GM12878 (cell line): Measurements from ENCODE around the gene OSGEP. TPM values are rescaled to one million over a fixed set of nuclear protein-coding genes. Genes with fewer than 3 reads are reported as not detected.

Experiments
- ATAC-seq: fragments of 200-7000 bp; cut with Tn5 transposase; 3 replicates; pipeline ENCODE4 v1.9.1; 2020; ENCODE audit warnings: mild to moderate bottlenecking, moderate library complexity
- BruUV-seq: library from RNA; stranded (reverse); fragments of 400-500 nt; replicated peaks from 2 replicates; lab custom pipeline; 2021; lab: Mats Ljungman, UMichigan
- CTCF ChIA-PET: fragments of 300-600 bp; sonication (Branson Sonifier 250); formaldehyde crosslinking; extraction: SDS; loops from one replicate; lab custom pipeline; 2021; ENCODE audit warnings: inconsistent platforms; lab: Yijun Ruan, JAX
- POLR2A ChIA-PET: fragments of 350-600 bp; formaldehyde crosslinking; extraction: SDS; loops from one replicate; lab custom pipeline; 2021; ENCODE audit warnings: inconsistent platforms; lab: Charles Lee
- RAD21 ChIA-PET: fragments of 300-600 bp; sonication (Branson Sonifier 250); formaldehyde crosslinking; loops from one replicate; lab custom pipeline; 2023; ENCODE audit warnings: antibody characterized with exemption; ENCODE audit not compliant: unreplicated experiment; lab: Charles Lee
- SMC1A ChIA-PET: fragments of 300-600 bp; sonication (Branson Sonifier 250); formaldehyde crosslinking; loops from one replicate; lab custom pipeline; 2023; ENCODE audit not compliant: unreplicated experiment, uncharacterized antibody; lab: Charles Lee
- DNase-seq: peaks from one replicate; pipeline ENCODE4 v3.0.0-alpha.2; 2011; ENCODE audit warnings: low read depth, low spot score
- FAIRE-seq: peaks from 3 replicates; lab custom pipeline; 2011; peaks lifted over from hg19 to GRCh38; lab: Jason Lieb, UNC
- H2AFZ ChIP-seq: 2 replicates; pipeline ENCODE4 v1.6.0; 2011; ENCODE audit warnings: low read depth, low read length, control low read depth; ENCODE audit not compliant: control insufficient read depth
- H3K27ac ChIP-seq: 2 replicates; pipeline ENCODE4 v1.5.1; 2011; ENCODE audit warnings: control low read depth; ENCODE audit not compliant: control insufficient read depth, insufficient read depth
- H3K27me3 ChIP-seq, 2 experiments: replicated peaks in 1 of 2; 2 replicates each; pipeline versions ENCODE4 v1.6.0 to v1.6.1; 2011; ENCODE audit warnings: low read length in 1 of 2; ENCODE audit not compliant: control insufficient read depth in 2 of 2, insufficient read depth in 2 of 2
- H3K36me3 ChIP-seq, 2 experiments: 2 replicates each; pipeline ENCODE4 v1.5.1; 2011; ENCODE audit warnings: low read length in 1 of 2; ENCODE audit not compliant: control insufficient read depth in 2 of 2, insufficient read depth in 2 of 2
- H3K4me1 ChIP-seq: 2 replicates; pipeline ENCODE4 v1.6.1; 2011; ENCODE audit warnings: mild to moderate bottlenecking, low read length, moderate library complexity, mixed read lengths; ENCODE audit not compliant: control insufficient read depth, insufficient read depth
- H3K4me2 ChIP-seq: 2 replicates; pipeline ENCODE4 v1.6.0; 2011; ENCODE audit warnings: control low read depth; ENCODE audit not compliant: control insufficient read depth, insufficient read depth
- H3K4me3 ChIP-seq: fragments of 200-600 bp; sonication (generic); 2 replicates; pipeline ENCODE4 v1.5.1; 2016
- H3K79me2 ChIP-seq: 2 replicates; pipeline ENCODE4 v1.6.0; 2011; ENCODE audit warnings: low read length; ENCODE audit not compliant: control insufficient read depth, insufficient read depth
- H3K9ac ChIP-seq: 2 replicates; pipeline ENCODE4 v1.8.0; 2011; ENCODE audit warnings: low read length, control low read depth, mixed read lengths; ENCODE audit not compliant: control insufficient read depth, insufficient read depth
- H3K9me3 ChIP-seq: replicated peaks from 3 replicates; pipeline ENCODE4 v1.5.1; 2011; ENCODE audit warnings: mild to moderate bottlenecking, low read length; ENCODE audit not compliant: control insufficient read depth, insufficient read depth
- H4K20me1 ChIP-seq: 2 replicates; pipeline ENCODE4 v1.6.0; 2011; ENCODE audit not compliant: control insufficient read depth, insufficient read depth
- CREM ChIP-seq: IDR thresholded peaks from 2 replicates; pipeline ENCODE4 v1.6.1; 2014; ENCODE audit warnings: antibody characterized with exemption, low read depth
- ETV6 ChIP-seq, 2 experiments: fragments of 450-650 bp in 1 of 2; IDR thresholded peaks in 1 of 2; conservative IDR thresholded peaks in 1 of 2; 2 replicates each; pipeline ENCODE4 v1.6.1; 2014; ENCODE audit warnings: antibody characterized with exemption in 1 of 2, borderline replicate concordance in 1 of 2, low read depth in 1 of 2, mild to moderate bottlenecking in 1 of 2, moderate library complexity in 1 of 2
- GABPA ChIP-seq: IDR thresholded peaks from 2 replicates; pipeline ENCODE4 v1.6.1; 2014; ENCODE audit warnings: antibody characterized with exemption, low read depth, mild to moderate bottlenecking, inconsistent platforms
- GATAD2B ChIP-seq: fragments of 450-650 bp; conservative IDR thresholded peaks from 2 replicates; pipeline ENCODE4 v1.6.1; 2017; ENCODE audit warnings: low read depth, mild to moderate bottlenecking, moderate library complexity
- HDGF ChIP-seq: fragments of 450-650 bp; IDR thresholded peaks from 2 replicates; pipeline ENCODE4 v1.6.1; 2016; ENCODE audit warnings: antibody characterized with exemption
- IKZF1 ChIP-seq: fragments of 450-650 bp; conservative IDR thresholded peaks from 2 replicates; pipeline ENCODE4 v1.6.1; 2017; ENCODE audit warnings: antibody characterized with exemption, mild to moderate bottlenecking
- IRF4 ChIP-seq: IDR thresholded peaks from 2 replicates; pipeline ENCODE4 v1.6.1; 2011; ENCODE audit warnings: low read depth, low read length
- LARP7 ChIP-seq: fragments of 450-650 bp; IDR thresholded peaks from 2 replicates; pipeline ENCODE4 v1.6.1; 2017; ENCODE audit warnings: mild to moderate bottlenecking
- MXI1 ChIP-seq: fragments of 150-350 bp; IDR thresholded peaks from 2 replicates; pipeline ENCODE4 v1.6.1; 2011; ENCODE audit warnings: low read depth, mild to moderate bottlenecking, inconsistent platforms, low read length, improper control_type of control experiment
- MYC ChIP-seq: IDR thresholded peaks from 2 replicates; pipeline ENCODE4 v1.6.1; 2011; ENCODE audit warnings: mild to moderate bottlenecking, low read length, moderate library complexity, inconsistent platforms; ENCODE audit not compliant: insufficient read depth, insufficient replicate concordance, insufficient read length, severe bottlenecking
- NFYB ChIP-seq: IDR thresholded peaks from 2 replicates; pipeline ENCODE4 v1.6.1; 2011; ENCODE audit warnings: low read depth, mild to moderate bottlenecking, low read length, improper control_type of control experiment, moderate library complexity; ENCODE audit not compliant: insufficient read depth
- SMARCA5 ChIP-seq: fragments of 450-650 bp; IDR thresholded peaks from 2 replicates; pipeline ENCODE4 v1.6.1; 2017; ENCODE audit warnings: mild to moderate bottlenecking
- SPI1 ChIP-seq: IDR thresholded peaks from 2 replicates; pipeline ENCODE4 v1.6.1; 2011; ENCODE audit warnings: low read depth, mild to moderate bottlenecking, low read length, moderate library complexity, borderline replicate concordance; ENCODE audit not compliant: insufficient read depth
- TCF12 ChIP-seq: IDR thresholded peaks from 2 replicates; pipeline ENCODE4 v1.6.1; 2011; ENCODE audit warnings: low read depth, mild to moderate bottlenecking, low read length
- WGBS: methylation state at CpG from one replicate; pipeline ENCODE4 v1.1.6; 2016; ENCODE audit warnings: low lambda C conversion rate; ENCODE audit not compliant: insufficient replicate concordance, insufficient coverage; ENCODE audit errors: missing lambda C conversion rate; 5-methylcytosine and 5-hydroxymethylcytosine counted together
- in situ Hi-C: fragments of 300-500 bp; cut with MboI; formaldehyde crosslinking; loops from 9 replicates; pipeline ENCODE4 v1.14.3; 2018; ENCODE audit warnings: mixed read lengths
- intact Hi-C: fragments of 100-400 bp; cut with micrococcal nuclease; formaldehyde crosslinking; loops from one replicate; pipeline ENCODE4 v1.14.2; 2022; ENCODE audit not compliant: unreplicated experiment
- polyA plus RNA-seq, 11 experiments: library from polyadenylated mRNA; depleted of rRNA in 4 of 11; unstranded in 6 of 11; stranded (reverse) in 5 of 11; fragments of >200 nt; fragmentation: Nextera tagmentation in 4 of 11; fragmentation: Illumina TruSeq in 1 of 11; extraction: Ambion mirVana in 4 of 11; extraction: Trizol in 1 of 11; gene quantifications; 1 replicate in 1 of 11; 2 replicates in 10 of 11; pipeline versions ENCODE4 v1.2.1 to v1.2.3, GENCODE V29; 2011 to 2016; ENCODE audit warnings: inconsistent platforms in 2 of 11, missing spikeins in 2 of 11, low read depth in 1 of 11
- total RNA-seq, 4 experiments: library from RNA; depleted of rRNA in 3 of 4; stranded (reverse); fragments of >200 nt in 3 of 4; fragmentation: Illumina TruSeq in 1 of 4; extraction: Trizol in 1 of 4; gene quantifications; 2 replicates each; pipeline versions ENCODE4 v1.2.1 to v1.2.3, GENCODE V29; 2013 to 2021
- TF ChIP-seq, protein P1 (sequence below): IDR thresholded peaks from 2 replicates; pipeline ENCODE4 v1.6.1; 2012; ENCODE audit warnings: low read depth, low read length, improper control_type of control experiment
- TF ChIP-seq, protein P2 (sequence below): fragments of 450-650 bp; IDR thresholded peaks from 2 replicates; pipeline ENCODE4 v1.6.1; 2017; ENCODE audit warnings: mild to moderate bottlenecking, moderate library complexity
- TF ChIP-seq, protein P3 (sequence below): IDR thresholded peaks from 2 replicates; pipeline ENCODE4 v1.6.1; 2012; ENCODE audit warnings: low read depth, low read length, improper control_type of control experiment

The OSGEP gene
- total and polyA plus RNA-seq, 10 of the 15 experiments (the other 5 are each of a cell fraction or from before 2014, with no cell fraction given) = 47.8 to 88.9 (median 52.8) TPM

DNA sequence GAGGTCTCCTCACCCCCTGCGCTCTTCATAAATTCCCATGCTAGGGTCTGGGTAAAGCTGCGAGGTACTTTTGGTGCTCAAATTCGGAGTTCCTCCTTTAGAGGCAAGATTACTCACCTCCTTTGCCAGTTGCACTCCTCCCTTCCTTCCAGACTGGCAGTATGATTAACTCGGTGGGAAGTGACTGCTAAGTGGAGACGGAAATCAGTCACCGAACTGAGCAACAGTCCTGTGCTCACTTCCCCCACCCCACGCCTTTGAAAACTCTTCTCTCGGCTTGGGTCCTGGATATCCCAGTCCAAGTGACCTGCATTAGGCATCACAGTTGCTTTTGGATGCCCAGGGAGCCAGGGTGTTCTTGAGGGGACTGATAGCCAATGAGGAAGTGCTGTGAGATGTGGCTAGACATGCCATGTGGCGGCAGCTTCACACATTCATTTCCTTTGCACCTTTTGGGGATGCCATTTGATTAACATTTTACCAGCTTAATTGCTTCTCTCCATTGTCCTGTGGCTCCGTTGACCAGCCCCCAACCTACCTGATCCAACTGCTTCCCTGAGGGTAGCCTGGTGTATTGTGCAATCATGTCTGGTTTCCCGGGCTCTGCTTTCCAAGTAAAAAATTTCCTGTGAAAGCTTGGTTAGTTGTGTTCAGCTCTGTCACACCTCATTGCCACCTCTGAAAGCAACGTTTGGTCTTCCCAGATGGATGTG lies 15.4 kb upstream of the OSGEP start:
- peaks cover 5 to 21% of the 10 kb centered on the region in 2 experiments for H3K36me3 ChIP-seq
- H3K4me1 ChIP-seq = peaks cover 7% of the 10 kb centered on the region; the same call in 1 of the 2 replicates
- H3K79me2 ChIP-seq = peaks cover 31% of the 10 kb centered on the region
- ChIA-PET CTCF (interaction anchor here (0.6 to 3.2 kb wide), 14 partner anchors 9 to 143 kb away, joined by 3 to 12 read pairs (median 4); partner anchors contain the start of genes APEX1 and PIP4P1), RAD21 (interaction anchor here (0.9 to 2.4 kb wide), 10 partner anchors 8 to 142 kb away, joined by 3 to 20 read pairs (median 4); partner anchors contain the start of genes APEX1, OSGEP, PIP4P1 and TEP1), SMC1A (interaction anchor here (0.7 to 4.7 kb wide), 5 partner anchors 8 to 143 kb away, joined by 3 to 36 read pairs (median 6); partner anchors contain the start of gene PIP4P1), POLR2A (interaction anchor here (0.7 to 4.3 kb wide), 14 partner anchors 8 to 212 kb away, joined by 3 to 28 read pairs (median 4); partner anchors contain the start of genes CCNB1IP1, OSGEP, PIP4P1 and TEP1)
- H3K4me3 ChIP-seq = peak overlapping the region; percentile 85
- ATAC-seq (peak; percentile 62), DNase-seq (no peak), FAIRE-seq (no peak)
- intact Hi-C loops = no loop called here
- H3K9me3 ChIP-seq = no peaks in the 10 kb centered on the region
- peak overlapping the region; percentile 88 for H3K4me2 ChIP-seq
- H3K27ac ChIP-seq = peak overlapping the region; percentile 69
- no TSS peak for BruUV-seq
- in situ Hi-C loops = no loop called here
- H2AFZ ChIP-seq = peak overlapping the region; percentile 83
- peak overlapping the region; percentile 83 for H3K9ac ChIP-seq
- H4K20me1 ChIP-seq = no peaks in the 10 kb centered on the region
- no peaks in the 10 kb centered on the region for H3K27me3 ChIP-seq
- peak in 1 of 2 experiments; percentile 87; a peak in 2 of 4 replicates for TF ChIP-seq ETV6 (conservative IDR thresholded peaks at IDR 0.05 in 1 of 2, IDR thresholded peaks at IDR 0.05 in 1 of 2; ENCODE audit: borderline replicate concordance in 1 of 2, low read depth in 1 of 2)
- TF ChIP-seq, protein P1, sequence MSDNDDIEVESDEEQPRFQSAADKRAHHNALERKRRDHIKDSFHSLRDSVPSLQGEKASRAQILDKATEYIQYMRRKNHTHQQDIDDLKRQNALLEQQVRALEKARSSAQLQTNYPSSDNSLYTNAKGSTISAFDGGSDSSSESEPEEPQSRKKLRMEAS = peak; percentile 67
- TF ChIP-seq, protein P2, sequence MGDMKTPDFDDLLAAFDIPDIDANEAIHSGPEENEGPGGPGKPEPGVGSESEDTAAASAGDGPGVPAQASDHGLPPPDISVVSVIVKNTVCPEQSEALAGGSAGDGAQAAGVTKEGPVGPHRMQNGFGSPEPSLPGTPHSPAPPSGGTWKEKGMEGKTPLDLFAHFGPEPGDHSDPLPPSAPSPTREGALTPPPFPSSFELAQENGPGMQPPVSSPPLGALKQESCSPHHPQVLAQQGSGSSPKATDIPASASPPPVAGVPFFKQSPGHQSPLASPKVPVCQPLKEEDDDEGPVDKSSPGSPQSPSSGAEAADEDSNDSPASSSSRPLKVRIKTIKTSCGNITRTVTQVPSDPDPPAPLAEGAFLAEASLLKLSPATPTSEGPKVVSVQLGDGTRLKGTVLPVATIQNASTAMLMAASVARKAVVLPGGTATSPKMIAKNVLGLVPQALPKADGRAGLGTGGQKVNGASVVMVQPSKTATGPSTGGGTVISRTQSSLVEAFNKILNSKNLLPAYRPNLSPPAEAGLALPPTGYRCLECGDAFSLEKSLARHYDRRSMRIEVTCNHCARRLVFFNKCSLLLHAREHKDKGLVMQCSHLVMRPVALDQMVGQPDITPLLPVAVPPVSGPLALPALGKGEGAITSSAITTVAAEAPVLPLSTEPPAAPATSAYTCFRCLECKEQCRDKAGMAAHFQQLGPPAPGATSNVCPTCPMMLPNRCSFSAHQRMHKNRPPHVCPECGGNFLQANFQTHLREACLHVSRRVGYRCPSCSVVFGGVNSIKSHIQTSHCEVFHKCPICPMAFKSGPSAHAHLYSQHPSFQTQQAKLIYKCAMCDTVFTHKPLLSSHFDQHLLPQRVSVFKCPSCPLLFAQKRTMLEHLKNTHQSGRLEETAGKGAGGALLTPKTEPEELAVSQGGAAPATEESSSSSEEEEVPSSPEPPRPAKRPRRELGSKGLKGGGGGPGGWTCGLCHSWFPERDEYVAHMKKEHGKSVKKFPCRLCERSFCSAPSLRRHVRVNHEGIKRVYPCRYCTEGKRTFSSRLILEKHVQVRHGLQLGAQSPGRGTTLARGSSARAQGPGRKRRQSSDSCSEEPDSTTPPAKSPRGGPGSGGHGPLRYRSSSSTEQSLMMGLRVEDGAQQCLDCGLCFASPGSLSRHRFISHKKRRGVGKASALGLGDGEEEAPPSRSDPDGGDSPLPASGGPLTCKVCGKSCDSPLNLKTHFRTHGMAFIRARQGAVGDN = peak; percentile 81
- 0 out of 2 replicates have a peak, but pooled peaks have one; percentile 6 for TF ChIP-seq CREM
- TF ChIP-seq GATAD2B = 0 out of 2 replicates have a peak, but pooled peaks have one; percentile 11
- peak; percentile 9 for TF ChIP-seq MYC
- TF ChIP-seq HDGF = no peak
- peak; percentile 47; the same call in 1 of the 2 replicates for TF ChIP-seq SMARCA5
- no peak for TF ChIP-seq TCF12
- peak; percentile 70 for TF ChIP-seq MXI1
- 0 out of 2 replicates have a peak, but pooled peaks have one; percentile 28 for TF ChIP-seq GABPA
- TF ChIP-seq NFYB = peak; percentile 60
- 0 out of 2 replicates have a peak, but pooled peaks have one; percentile 40 for TF ChIP-seq IRF4
- TF ChIP-seq SPI1 = peak; percentile 79
- TF ChIP-seq, protein P3, sequence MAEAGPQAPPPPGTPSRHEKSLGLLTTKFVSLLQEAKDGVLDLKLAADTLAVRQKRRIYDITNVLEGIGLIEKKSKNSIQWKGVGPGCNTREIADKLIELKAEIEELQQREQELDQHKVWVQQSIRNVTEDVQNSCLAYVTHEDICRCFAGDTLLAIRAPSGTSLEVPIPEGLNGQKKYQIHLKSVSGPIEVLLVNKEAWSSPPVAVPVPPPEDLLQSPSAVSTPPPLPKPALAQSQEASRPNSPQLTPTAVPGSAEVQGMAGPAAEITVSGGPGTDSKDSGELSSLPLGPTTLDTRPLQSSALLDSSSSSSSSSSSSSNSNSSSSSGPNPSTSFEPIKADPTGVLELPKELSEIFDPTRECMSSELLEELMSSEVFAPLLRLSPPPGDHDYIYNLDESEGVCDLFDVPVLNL = no peak
- TF ChIP-seq IKZF1 = peak; percentile 38; the same call in 1 of the 2 replicates
- no peak for TF ChIP-seq LARP7
- 0% methylated on average over 12 of the region's 12 CpGs for WGBS
